Right renal pelvis (tissue), 4 donors: ENCODE results near the gene SHD. TPM values are rescaled to one million over a fixed set of nuclear protein-coding genes. Genes with fewer than 3 reads are reported as not detected.

Experiments
- DNase-seq, 4 donors: peaks; one replicate each; pipeline ENCODE4 v3.0.0-alpha.2; 2013; ENCODE audit warnings: low read depth in 4 of 4, low spot score in 3 of 4, missing footprints in 1 of 4
- polyA plus RNA-seq, 4 donors: library from polyadenylated mRNA; unstranded; fragments of 120-200 nt; gene quantifications; one replicate each; pipeline ENCODE4 v1.2.1, GENCODE V29; 2013; ENCODE audit not compliant: insufficient read length in 4 of 4

The SHD gene
- polyA plus RNA-seq, 4 donors: 0.81 to 3.2 (median 1.9) TPM

GRCh38 chr19:4295972-4296771 is 17.1 kb downstream of the SHD start:
- DNase-seq: no peak

- DNase-seq: no peak
Measured at GRCh38 chr19:4297901-4298809, 19.1 kb downstream of the SHD start.

GRCh38 chr19:4298810-4299550 is 19.9 kb downstream of the SHD start:
- DNase-seq: no peak

GRCh38 chr19:4300589-4300988 is 21.5 kb downstream of the SHD start:
- DNase-seq: no peak

- no peak for DNase-seq
Measured at GRCh38 chr19:4301590-4302242, 22.6 kb downstream of the SHD start.

GRCh38 chr19:4302243-4302640 is 23.2 kb downstream of the SHD start, which contains the start of gene TMIGD2:
Gene TMIGD2 (minus strand): TSS chr19:4302389. CDS start chr19:4302385, 4 bp downstream.
- DNase-seq: no peak

GRCh38 chr19:4303819-4304537 is 24.9 kb downstream of the SHD start:
- DNase-seq: no peak

- DNase-seq: no peak
Measured at GRCh38 chr19:4304538-4305256, 25.6 kb downstream of the SHD start, which contains the start of gene FSD1. Gene FSD1 (plus strand): TSS chr19:4304598. CDS start chr19:4304747, 149 bp downstream.

- no peak for DNase-seq
Measured at GRCh38 chr19:4305257-4305612, 26.2 kb downstream of the SHD start.

- DNase-seq: no peak
Measured at GRCh38 chr19:4305659-4306058, 26.6 kb downstream of the SHD start.

GRCh38 chr19:4310247-4311121 is 31.4 kb downstream of the SHD start:
- DNase-seq: no peak

GRCh38 chr19:4313847-4314490 is 34.9 kb downstream of the SHD start:
- DNase-seq: no peak

GRCh38 chr19:4316956-4317355 is 37.9 kb downstream of the SHD start:
- DNase-seq: no peak

GRCh38 chr19:4318460-4318859 is 39.4 kb downstream of the SHD start:
- DNase-seq: no peak

GRCh38 chr19:4319067-4319718 is 40.1 kb downstream of the SHD start:
- DNase-seq: no peak

GRCh38 chr19:4320419-4320818 is 41.4 kb downstream of the SHD start:
- no peak for DNase-seq
